ENCODE results near the gene RUBCN. TPM values are rescaled to one million over a fixed set of nuclear protein-coding genes. Genes with fewer than 3 reads are reported as not detected.

The RUBCN gene
- polyA plus RNA-seq, 1 donor: 15.9 TPM

GRCh38 chr3:197750858-197751737 lies 14.4 kb upstream of the RUBCN start:
- H3K36me3 ChIP-seq (ENCODE audit: control insufficient read depth, insufficient read depth, low read length): no peaks in the 10 kb centered on the region
- WGBS (ENCODE audit: insufficient coverage, low lambda C conversion rate): no CpG with 5 or more reads among the region's 36 CpGs
- peak in 1 of 2 donors; percentile 67 for DNase-seq
- no peaks in the 10 kb centered on the region for H3K9me3 ChIP-seq (ENCODE audit: control insufficient read depth, low read depth, low read length)
- peak overlapping the region; percentile 76 for H3K4me3 ChIP-seq (ENCODE audit: low read length)
- peak overlapping the region; percentile 88 for H3K27ac ChIP-seq (ENCODE audit: low read length)
- no peaks in the 10 kb centered on the region for H3K27me3 ChIP-seq (ENCODE audit: control insufficient read depth, insufficient read depth, low read length)
- H3K4me1 ChIP-seq (ENCODE audit: control insufficient read depth, insufficient read depth, low read length): peaks cover 5% of the 10 kb centered on the region

- H3K27ac ChIP-seq (ENCODE audit: low read length): peak overlapping the region; percentile 88
- H3K36me3 ChIP-seq (ENCODE audit: control insufficient read depth, insufficient read depth, low read length): no peaks in the 10 kb centered on the region
- no peaks in the 10 kb centered on the region for H3K27me3 ChIP-seq (ENCODE audit: control insufficient read depth, insufficient read depth, low read length)
- H3K9me3 ChIP-seq (ENCODE audit: control insufficient read depth, low read depth, low read length): no peaks in the 10 kb centered on the region
- no CpG with 5 or more reads among the region's 43 CpGs for WGBS (ENCODE audit: insufficient coverage, low lambda C conversion rate)
- peaks cover 5% of the 10 kb centered on the region for H3K4me1 ChIP-seq (ENCODE audit: control insufficient read depth, insufficient read depth, low read length)
- peak in 1 of 2 donors; percentile 35 for DNase-seq
- H3K4me3 ChIP-seq (ENCODE audit: low read length): peak overlapping the region; percentile 76
Measured at GRCh38 chr3:197750396-197750831, 13.7 kb upstream of the RUBCN start.

- peak within 1 kb of the TSS; percentile 76 for H3K4me3 ChIP-seq (ENCODE audit: low read length)
- peaks cover 5% of the 10 kb centered on the region for H3K4me1 ChIP-seq (ENCODE audit: control insufficient read depth, insufficient read depth, low read length)
- no peaks in the 10 kb centered on the region for H3K9me3 ChIP-seq (ENCODE audit: control insufficient read depth, low read depth, low read length)
- peak; percentile 84 to 91 for DNase-seq
- no CpG with 5 or more reads among the region's 104 CpGs for WGBS (ENCODE audit: insufficient coverage, low lambda C conversion rate)
- peak within 1 kb of the TSS; percentile 88 for H3K27ac ChIP-seq (ENCODE audit: low read length)
- no peaks in the 10 kb centered on the region for H3K27me3 ChIP-seq (ENCODE audit: control insufficient read depth, insufficient read depth, low read length)
- no peaks in the 10 kb centered on the region for H3K36me3 ChIP-seq (ENCODE audit: control insufficient read depth, insufficient read depth, low read length)
Measured at GRCh38 chr3:197749601-197750395, 13.1 kb upstream of the RUBCN start, which contains the start of gene FYTTD1. FYTTD1 (plus strand) TSS chr3:197749883; CDS start chr3:197749972, 89 bp downstream.

- Histone ChIP-seq H3K27ac (ENCODE audit: low read length) (peak overlapping the region; percentile 55), H3K4me1 (ENCODE audit: control insufficient read depth, insufficient read depth, low read length) (peaks cover 5% of the 10 kb centered on the region), H3K36me3 (ENCODE audit: control insufficient read depth, insufficient read depth, low read length) (no peaks in the 10 kb centered on the region), H3K4me3 (ENCODE audit: low read length) (peak overlapping the region; percentile 76), H3K9me3 (ENCODE audit: control insufficient read depth, low read depth, low read length) (no peaks in the 10 kb centered on the region), H3K27me3 (ENCODE audit: control insufficient read depth, insufficient read depth, low read length) (no peaks in the 10 kb centered on the region)
- DNase-seq: peak in 1 of 2 donors; percentile 37
- no CpG with 5 or more reads among the region's 18 CpGs for WGBS (ENCODE audit: insufficient coverage, low lambda C conversion rate)
Measured at GRCh38 chr3:197749315-197749600, 12.6 kb upstream of the RUBCN start.

GRCh38 chr3:197748597-197749314 lies 12.1 kb upstream of the RUBCN start:
- WGBS (ENCODE audit: insufficient coverage, low lambda C conversion rate): no CpG with 5 or more reads among the region's 12 CpGs

GRCh38 chr3:197746801-197747237 lies 10.1 kb upstream of the RUBCN start:
- Histone ChIP-seq H3K27me3 (ENCODE audit: control insufficient read depth, insufficient read depth, low read length) (no peaks in the 10 kb centered on the region), H3K9me3 (ENCODE audit: control insufficient read depth, low read depth, low read length) (no peaks in the 10 kb centered on the region), H3K4me1 (ENCODE audit: control insufficient read depth, insufficient read depth, low read length) (peaks cover 1% of the 10 kb centered on the region), H3K27ac (ENCODE audit: low read length) (no peak overlapping the region), H3K4me3 (ENCODE audit: low read length) (no peak overlapping the region), H3K36me3 (ENCODE audit: control insufficient read depth, insufficient read depth, low read length) (no peaks in the 10 kb centered on the region)
- WGBS (ENCODE audit: insufficient coverage, low lambda C conversion rate): no CpG with 5 or more reads among the region's 4 CpGs
- no peak for DNase-seq

More at GRCh38 chr3:197748597-197749314, 12.1 kb upstream of the RUBCN start:
- H3K4me1 ChIP-seq (ENCODE audit: control insufficient read depth, insufficient read depth, low read length): peaks cover 5% of the 10 kb centered on the region
- H3K4me3 ChIP-seq (ENCODE audit: low read length): peak overlapping the region; percentile 76
- no peaks in the 10 kb centered on the region for H3K27me3 ChIP-seq (ENCODE audit: control insufficient read depth, insufficient read depth, low read length)
- H3K9me3 ChIP-seq (ENCODE audit: control insufficient read depth, low read depth, low read length): no peaks in the 10 kb centered on the region
- no peaks in the 10 kb centered on the region for H3K36me3 ChIP-seq (ENCODE audit: control insufficient read depth, insufficient read depth, low read length)
- no peak for DNase-seq
- peak overlapping the region; percentile 55 for H3K27ac ChIP-seq (ENCODE audit: low read length)

GRCh38 chr3:197746209-197746608 lies 9.5 kb upstream of the RUBCN start:
- no peaks in the 10 kb centered on the region for H3K36me3 ChIP-seq (ENCODE audit: control insufficient read depth, insufficient read depth, low read length)
- H3K27ac ChIP-seq (ENCODE audit: low read length): no peak overlapping the region
- no peaks in the 10 kb centered on the region for H3K9me3 ChIP-seq (ENCODE audit: control insufficient read depth, low read depth, low read length)
- 60% methylated on average over 1 of the region's 3 CpGs for WGBS (ENCODE audit: insufficient coverage, low lambda C conversion rate)
- no peaks in the 10 kb centered on the region for H3K4me1 ChIP-seq (ENCODE audit: control insufficient read depth, insufficient read depth, low read length)
- no peak for DNase-seq
- no peaks in the 10 kb centered on the region for H3K27me3 ChIP-seq (ENCODE audit: control insufficient read depth, insufficient read depth, low read length)
- H3K4me3 ChIP-seq (ENCODE audit: low read length): no peak overlapping the region

- no peak overlapping the region for H3K4me3 ChIP-seq (ENCODE audit: low read length)
- no peaks in the 10 kb centered on the region for H3K9me3 ChIP-seq (ENCODE audit: control insufficient read depth, low read depth, low read length)
- DNase-seq: no peak
- H3K27ac ChIP-seq (ENCODE audit: low read length): no peak overlapping the region
- H3K4me1 ChIP-seq (ENCODE audit: control insufficient read depth, insufficient read depth, low read length): peaks cover under 1% of the 10 kb centered on the region
- no peaks in the 10 kb centered on the region for H3K27me3 ChIP-seq (ENCODE audit: control insufficient read depth, insufficient read depth, low read length)
- no peaks in the 10 kb centered on the region for H3K36me3 ChIP-seq (ENCODE audit: control insufficient read depth, insufficient read depth, low read length)
- WGBS (ENCODE audit: insufficient coverage, low lambda C conversion rate): no CpG with 5 or more reads among the region's 3 CpGs
Measured at GRCh38 chr3:197742787-197743186, 6.1 kb upstream of the RUBCN start.

GRCh38 chr3:197737749-197738462 lies 1.2 kb upstream of the RUBCN start:
- H3K4me3 ChIP-seq (ENCODE audit: low read length): peak overlapping the region; percentile 79
- H3K27me3 ChIP-seq (ENCODE audit: control insufficient read depth, insufficient read depth, low read length): no peaks in the 10 kb centered on the region
- peak overlapping the region; percentile 95 for H3K27ac ChIP-seq (ENCODE audit: low read length)
- no peak for DNase-seq
- no peaks in the 10 kb centered on the region for H3K9me3 ChIP-seq (ENCODE audit: control insufficient read depth, low read depth, low read length)
- 95% methylated on average over 2 of the region's 11 CpGs for WGBS (ENCODE audit: insufficient coverage, low lambda C conversion rate)
- peaks cover 6% of the 10 kb centered on the region for H3K4me1 ChIP-seq (ENCODE audit: control insufficient read depth, insufficient read depth, low read length)
- H3K36me3 ChIP-seq (ENCODE audit: control insufficient read depth, insufficient read depth, low read length): no peaks in the 10 kb centered on the region

All from large intestine (tissue), 3 donors.